ENCODE measurements around the gene CRHR1. TPM values are rescaled to one million over a fixed set of nuclear protein-coding genes. Genes with fewer than 3 reads are reported as not detected.

CRHR1 gene
- total RNA-seq, 1 donor from 2014 or later, result not detected

- no peak for DNase-seq (ENCODE audit: extremely low read depth, low read depth, low spot score)
These were observed 2.9 kb downstream of the CRHR1 start for GRCh38 chr17:45787044-45787443.

- DNase-seq (ENCODE audit: extremely low read depth, low read depth, low spot score), result no peak
These were observed 3.5 kb downstream of the CRHR1 start for GRCh38 chr17:45787656-45788055.

GRCh38 chr17:45788057-45788456 is 3.9 kb downstream of the CRHR1 start:
- no peak for DNase-seq (ENCODE audit: extremely low read depth, low read depth, low spot score)

GRCh38 chr17:45789874-45790273 is 5.8 kb downstream of the CRHR1 start:
- DNase-seq (ENCODE audit: extremely low read depth, low read depth, low spot score), result no peak

- DNase-seq (ENCODE audit: extremely low read depth, low read depth, low spot score), result no peak
These were observed 6.3 kb downstream of the CRHR1 start for GRCh38 chr17:45790296-45790922.

DNA sequence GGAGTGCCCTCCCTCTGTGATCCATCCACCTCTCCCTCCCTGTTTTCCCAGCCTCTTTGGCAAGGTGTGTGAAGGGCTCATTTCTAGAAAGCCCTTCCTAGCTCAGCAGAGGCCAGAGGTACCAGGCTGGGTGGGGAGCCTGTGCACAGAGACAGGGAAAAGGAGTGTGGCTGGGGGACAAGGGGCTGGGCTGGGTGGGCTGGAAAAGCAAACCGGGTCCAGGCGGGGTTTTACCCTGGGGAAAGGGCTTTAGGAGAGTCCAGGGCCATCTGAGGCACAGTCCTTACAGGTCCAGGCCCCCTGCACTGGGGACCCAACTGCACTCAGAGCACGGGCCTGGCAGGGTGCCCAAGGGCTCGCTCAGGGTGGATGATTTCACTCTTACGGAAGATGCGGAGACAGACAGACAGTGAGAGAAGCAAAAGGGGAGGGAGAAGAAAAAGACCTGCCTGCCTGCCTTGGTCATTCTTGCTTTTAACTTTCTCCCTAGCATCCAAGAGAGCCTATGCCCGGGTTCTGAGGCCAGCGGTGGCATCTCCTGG is 7.0 kb downstream of the CRHR1 start:
- DNase-seq (ENCODE audit: extremely low read depth, low read depth, low spot score), result no peak

DNA sequence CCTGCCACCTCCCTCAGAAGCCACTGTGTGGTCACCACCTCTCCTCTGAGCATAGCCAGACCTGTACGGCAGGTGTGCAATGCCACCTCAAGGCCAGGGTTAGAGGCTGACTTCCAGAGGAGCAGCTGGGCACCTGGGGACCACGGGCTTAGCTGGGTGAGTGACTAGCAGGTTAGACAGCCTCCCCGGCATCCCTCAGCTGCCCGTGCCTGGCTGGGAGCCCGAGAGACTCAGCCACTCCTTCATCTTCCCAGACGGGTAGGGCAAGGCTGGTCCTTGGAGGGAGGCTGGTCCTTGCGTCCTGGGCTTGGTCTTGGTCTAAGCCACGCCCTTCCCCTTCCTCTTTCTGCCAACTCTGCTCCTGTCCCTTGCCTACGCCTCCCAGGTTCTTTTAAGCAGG is 7.8 kb downstream of the CRHR1 start:
- DNase-seq (ENCODE audit: extremely low read depth, low read depth, low spot score), result no peak

DNA sequence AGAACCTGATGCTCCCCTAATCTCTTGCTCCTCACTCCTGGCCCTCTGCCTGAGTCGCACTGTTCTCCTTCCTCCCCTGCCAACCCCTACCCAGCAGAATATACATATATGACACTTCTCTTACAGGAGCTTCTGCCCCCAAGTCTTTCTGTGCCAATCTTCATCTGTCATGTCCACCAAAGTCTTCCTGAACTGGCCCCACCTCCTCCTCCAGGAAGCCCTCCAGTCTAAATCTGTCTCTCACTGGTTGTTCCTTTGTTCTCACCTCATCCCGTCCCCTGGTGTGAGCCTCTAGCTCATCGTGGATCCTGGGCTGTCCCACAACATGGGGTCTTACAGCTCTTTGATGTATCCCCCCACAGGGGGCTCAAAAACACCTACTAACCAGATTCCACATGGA is 8.3 kb downstream of the CRHR1 start:
- DNase-seq (ENCODE audit: extremely low read depth, low read depth, low spot score), result no peak

DNA sequence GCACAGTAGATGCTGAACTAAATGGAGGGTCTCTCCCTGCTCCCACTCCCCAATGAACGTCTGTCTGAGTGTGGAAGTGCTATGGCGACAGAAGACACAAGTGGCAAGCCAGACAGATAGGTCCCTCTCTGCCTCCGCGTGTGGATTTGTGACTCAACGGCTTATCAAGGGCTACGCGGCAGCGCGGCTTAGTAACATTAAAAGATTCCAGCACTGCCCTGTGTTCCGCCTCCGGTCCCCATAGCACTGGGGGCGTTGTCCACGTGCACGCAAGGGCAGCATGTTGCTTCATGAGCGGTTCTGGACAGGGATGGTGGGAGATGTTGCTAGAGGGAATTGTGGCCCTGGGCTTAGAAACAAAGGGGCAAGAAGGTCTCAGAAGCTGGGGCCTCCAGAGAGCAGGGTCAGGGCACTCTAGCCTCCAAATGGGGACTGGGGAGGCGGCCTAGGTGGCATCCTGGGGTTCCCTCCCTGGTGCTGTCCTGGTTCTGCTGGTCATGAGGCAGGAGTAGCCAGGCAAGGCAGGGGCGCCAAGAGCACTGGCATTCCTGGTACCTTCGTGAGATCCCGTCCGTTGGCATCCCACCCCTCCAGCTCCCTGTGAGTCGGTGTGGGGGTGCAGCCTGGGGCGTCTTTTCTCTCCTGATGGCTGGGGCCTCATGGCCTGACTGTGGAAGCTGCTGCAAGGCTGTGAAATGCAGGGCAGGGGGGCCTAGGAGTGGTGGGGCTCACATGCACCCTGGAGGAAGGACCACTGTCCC is 9.1 kb downstream of the CRHR1 start:
- no peak for DNase-seq (ENCODE audit: extremely low read depth, low read depth, low spot score)

DNA sequence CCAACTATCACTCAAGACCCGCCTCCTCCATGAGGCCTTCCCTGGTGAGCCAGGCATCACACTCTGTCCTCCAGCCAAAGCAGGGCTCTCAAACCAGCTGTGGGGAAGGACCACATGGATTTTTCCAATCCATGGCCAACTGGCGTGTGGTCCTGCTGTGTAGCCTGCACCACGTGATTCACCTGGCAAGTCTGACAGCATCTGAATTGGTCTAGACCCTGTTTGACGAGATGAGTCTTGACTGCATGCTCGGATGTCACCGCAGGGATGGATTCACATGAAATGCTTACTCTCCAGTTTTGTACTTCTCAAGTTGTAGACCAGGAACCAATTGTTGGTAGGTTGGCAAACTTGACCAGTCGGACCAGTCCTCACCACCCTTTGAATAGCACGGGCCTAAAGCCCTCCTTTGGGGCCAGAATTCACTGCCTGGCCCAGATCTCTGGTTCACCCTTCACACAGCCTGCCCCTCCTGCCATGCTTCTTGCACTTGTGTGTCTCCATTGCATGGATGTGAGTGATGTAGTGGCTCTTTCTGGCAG is 9.9 kb downstream of the CRHR1 start:
- no peak for DNase-seq (ENCODE audit: extremely low read depth, low read depth, low spot score)

GRCh38 chr17:45794840-45795239 is 10.7 kb downstream of the CRHR1 start:
- DNase-seq (ENCODE audit: extremely low read depth, low read depth, low spot score), result no peak

GRCh38 chr17:45800816-45801215 is 16.7 kb downstream of the CRHR1 start:
- no peak for DNase-seq (ENCODE audit: extremely low read depth, low read depth, low spot score)

- DNase-seq (ENCODE audit: extremely low read depth, low read depth, low spot score), result no peak
These were observed 17.3 kb downstream of the CRHR1 start for GRCh38 chr17:45801421-45801820.

DNA sequence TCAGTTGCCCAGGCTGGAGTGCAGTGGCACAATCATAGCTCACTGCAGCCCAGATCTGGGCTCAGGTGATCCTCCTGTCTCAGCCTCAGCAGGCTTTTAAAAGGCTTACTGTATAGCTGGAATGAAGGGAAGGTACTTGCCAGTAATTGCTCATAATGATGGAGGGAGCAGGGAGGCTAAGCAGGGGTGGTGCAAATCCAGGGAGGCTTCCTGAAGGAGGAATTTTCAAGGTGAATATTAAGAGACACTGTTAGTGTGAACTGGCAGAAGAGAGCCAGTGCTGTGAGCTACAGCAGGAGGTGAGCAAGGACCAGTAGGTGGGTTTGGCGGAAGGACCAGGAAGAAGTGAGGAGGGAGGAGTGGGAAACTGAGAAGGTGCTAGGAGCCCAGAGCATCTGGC is 24.7 kb downstream of the CRHR1 start:
- DNase-seq (ENCODE audit: extremely low read depth, low read depth, low spot score), result no peak

DNA sequence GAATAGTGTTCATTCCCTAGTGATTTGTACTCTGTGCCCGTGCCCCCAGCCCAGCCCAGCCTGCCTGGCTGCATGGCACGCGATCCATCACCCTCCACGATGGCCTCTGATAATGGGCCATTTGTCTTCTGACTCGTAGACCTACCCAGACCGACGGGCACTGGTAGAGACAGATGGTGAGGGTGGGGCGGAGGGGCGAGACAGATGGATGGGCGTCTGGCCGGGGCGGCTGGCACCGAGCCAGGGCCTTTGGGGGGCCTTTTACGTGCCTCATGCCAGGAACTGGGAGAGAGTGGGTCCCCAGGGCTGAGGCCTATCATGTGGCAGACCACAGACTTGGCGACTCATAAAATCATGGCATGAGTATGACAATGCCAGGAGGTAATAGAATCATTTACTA is 25.4 kb downstream of the CRHR1 start:
- no peak for DNase-seq (ENCODE audit: extremely low read depth, low read depth, low spot score)

GRCh38 chr17:45812102-45812501 is 28.0 kb downstream of the CRHR1 start:
- no peak for DNase-seq (ENCODE audit: extremely low read depth, low read depth, low spot score)

DNA sequence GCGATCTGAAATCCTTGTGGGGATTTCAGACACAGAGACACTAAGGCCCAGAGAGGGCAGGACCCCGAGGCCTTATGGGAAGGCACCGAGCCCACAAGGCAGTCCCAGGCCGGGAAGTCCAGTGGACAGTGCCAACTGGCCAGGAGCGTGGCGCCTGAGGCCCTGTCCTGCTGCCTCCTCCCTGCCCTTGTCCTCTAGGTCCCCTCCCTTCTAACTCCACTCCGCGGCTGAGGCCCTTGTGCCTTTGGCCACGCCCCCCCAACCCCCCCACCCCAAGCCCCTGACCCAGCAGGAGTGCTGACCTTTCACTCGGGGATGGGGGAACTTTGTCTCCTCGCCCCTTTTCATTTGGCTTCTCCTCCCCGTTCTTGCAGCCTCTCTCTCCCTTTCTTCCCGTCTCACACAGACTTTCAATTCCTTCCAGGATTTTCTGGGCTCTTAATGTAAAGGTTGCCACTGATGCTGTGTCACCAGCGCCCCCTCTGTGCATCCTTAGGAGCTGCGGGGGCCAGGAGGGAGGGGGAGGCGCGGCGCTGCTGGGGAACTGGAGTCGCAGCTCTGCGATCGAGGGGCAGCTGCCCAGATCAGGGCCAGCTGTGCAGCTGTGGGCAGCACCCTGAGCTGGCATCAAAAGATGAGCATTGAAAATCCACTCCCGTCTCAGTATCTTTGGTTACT is 29.1 kb downstream of the CRHR1 start:
- no peak for DNase-seq (ENCODE audit: extremely low read depth, low read depth, low spot score)

DNA sequence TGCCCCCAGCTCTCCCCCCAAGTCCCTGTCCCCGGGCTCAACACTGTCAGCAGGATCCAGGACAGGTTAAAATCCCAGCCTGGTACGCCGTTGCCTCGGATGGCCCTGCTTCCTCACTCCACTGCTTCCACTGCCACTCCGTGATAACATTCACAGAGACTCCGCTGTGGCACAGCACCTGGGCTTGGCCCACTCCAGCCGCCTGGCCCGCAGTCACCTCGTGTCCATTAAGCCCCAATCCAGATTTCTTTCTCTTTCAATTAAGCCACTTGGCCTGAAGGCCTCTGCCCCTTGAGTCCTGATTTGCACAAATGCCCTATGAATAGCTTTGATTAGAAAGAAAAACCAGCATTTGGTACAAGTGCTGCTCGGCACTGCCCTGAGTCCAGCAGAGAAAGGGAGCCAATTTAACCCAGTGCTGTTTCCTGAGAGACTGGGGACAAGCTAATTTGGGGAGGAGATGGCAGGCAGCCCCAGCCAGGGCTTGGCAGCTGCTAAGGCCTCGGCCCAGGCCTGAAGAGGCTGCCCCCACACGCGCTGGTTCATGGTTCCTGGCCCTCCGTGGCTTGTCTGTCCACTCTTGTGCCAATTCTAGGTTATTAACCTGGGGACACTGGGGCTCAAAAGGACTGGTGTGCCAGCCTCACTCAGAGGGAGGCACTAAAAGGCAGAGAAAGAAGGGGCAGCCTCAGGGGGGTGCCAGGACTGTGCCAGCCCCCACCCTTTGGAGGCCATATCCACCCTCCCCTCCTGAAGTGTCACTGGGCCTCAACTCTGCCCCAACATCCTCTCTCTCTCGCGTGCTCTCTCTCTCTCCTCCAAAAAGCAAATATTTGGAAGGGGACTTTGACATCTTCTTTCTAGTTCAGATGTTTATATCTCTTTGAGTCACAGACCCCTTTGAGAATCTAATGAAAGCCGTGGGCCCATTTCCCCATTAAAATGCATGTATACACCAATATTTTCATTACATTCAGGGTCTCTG is 30.8 kb downstream of the CRHR1 start:
- no peak for DNase-seq (ENCODE audit: extremely low read depth, low read depth, low spot score)

- DNase-seq (ENCODE audit: extremely low read depth, low read depth, low spot score), result no peak
These were observed 31.6 kb downstream of the CRHR1 start for GRCh38 chr17:45815752-45816151.

GRCh38 chr17:45818041-45818440 is 33.9 kb downstream of the CRHR1 start:
- no peak for DNase-seq (ENCODE audit: extremely low read depth, low read depth, low spot score)

All from glomerular endothelial cell (primary cell).